ENCODE results near the gene CFAP57.
A peak's percentile ranks its signal among the peaks of the same experiment; 100 is the strongest.
"Not testable (repeated sequence)": the region's sequence is repeated elsewhere in the genome, so short reads cannot be mapped to it uniquely, and the experiment has no call there.

Gene CFAP57

GRCh38 chr1:43174873-43175272 is 2.7 kb downstream of the CFAP57 start:
- DNase-seq: no peak

DNA sequence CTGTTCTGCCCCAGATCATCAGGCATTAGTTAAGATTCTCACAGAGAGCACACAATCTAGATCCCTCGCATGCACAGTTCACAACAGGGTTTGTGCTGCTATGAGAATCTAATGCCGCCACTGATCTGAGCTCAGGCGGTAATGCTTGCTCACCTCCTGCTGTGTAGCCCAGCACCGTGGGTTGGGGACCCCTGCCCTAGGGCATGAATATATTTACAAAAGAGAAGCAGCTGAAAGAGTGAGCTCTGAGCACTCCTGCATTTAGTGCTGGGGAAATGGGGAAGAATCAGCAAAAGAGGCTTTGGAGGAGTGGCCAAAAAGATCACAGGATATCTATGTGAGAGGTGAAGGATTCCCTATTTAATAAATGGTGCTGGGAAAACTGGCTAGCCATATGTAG is 5.6 kb downstream of the CFAP57 start:
- DNase-seq: no peak

GRCh38 chr1:43184388-43184787 is 12.3 kb downstream of the CFAP57 start:
- DNase-seq: no peak

DNA sequence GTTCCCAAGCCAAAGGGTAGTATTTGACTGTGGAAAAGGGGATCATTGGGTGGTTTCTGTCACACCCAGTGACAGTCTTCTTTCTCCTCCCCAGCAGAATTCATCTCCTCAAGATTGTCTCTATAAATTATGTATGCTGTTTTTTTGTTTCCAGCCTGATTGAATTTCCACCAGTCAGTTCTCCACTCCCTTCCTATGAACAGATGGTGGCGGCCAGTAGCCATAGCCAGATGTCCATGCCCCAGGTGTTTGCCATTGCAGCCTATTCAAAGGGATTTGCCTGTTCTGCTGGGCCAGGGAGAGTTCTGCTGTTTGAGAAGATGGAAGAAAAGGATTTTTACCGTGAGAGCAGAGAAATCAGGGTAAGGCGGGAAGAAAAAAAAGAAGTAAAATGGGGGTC is 12.9 kb downstream of the CFAP57 start:
- no peak for DNase-seq

DNA sequence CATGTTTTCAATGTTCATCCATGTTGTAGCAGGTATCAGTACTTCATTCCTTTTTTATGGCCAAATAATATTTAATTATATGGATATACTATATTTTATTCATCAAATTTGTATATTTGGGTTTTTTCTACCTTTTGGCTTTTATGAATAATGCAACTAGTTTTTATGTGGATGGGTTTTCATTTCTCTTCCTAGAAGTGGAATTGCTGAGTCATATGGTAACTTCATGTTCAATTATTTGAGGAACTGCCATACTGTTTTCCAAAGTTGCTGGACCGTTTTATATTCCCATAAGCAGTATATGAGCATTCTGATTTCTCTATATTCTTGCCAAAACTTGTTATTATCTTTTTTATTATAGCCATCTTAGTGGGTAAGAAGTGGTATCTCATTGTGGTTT is 16.0 kb downstream of the CFAP57 start:
- no peak for DNase-seq

GRCh38 chr1:43194509-43194908 is 22.4 kb downstream of the CFAP57 start:
- DNase-seq: no peak

- no peak for DNase-seq
These were observed 25.4 kb downstream of the CFAP57 start for GRCh38 chr1:43197343-43198127.

DNA sequence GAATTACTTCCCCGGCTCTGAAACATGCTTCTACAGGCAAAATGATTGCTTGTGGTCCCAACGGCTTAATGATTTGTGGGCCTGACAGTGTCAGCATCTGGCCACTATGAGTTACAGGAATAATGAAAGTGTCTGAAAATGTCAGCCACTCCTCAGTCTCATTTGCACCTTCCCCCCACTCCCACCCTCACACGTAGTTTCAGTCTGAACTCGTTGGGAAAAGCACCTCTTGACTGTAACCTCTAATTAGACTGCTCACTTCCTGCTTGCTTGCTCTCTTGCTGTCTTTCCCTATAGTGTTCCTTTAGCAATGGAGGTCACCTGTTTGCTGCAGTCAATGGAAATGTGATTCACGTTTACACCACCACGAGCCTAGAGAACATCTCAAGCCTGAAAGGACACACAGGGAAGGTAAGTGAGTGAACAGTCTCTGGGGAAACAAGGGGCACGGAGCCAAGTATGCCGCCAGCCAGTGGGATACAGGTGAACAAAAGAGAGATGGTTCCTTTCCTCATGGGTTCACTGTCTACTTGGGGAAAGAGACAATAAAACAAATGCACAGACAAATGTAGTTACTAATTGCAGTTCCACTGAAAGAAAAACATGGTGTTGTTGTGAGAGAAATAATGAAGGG is 27.1 kb downstream of the CFAP57 start:
- DNase-seq: no peak

- no peak for DNase-seq
These were observed 31.7 kb downstream of the CFAP57 start for GRCh38 chr1:43203859-43204258.

DNA sequence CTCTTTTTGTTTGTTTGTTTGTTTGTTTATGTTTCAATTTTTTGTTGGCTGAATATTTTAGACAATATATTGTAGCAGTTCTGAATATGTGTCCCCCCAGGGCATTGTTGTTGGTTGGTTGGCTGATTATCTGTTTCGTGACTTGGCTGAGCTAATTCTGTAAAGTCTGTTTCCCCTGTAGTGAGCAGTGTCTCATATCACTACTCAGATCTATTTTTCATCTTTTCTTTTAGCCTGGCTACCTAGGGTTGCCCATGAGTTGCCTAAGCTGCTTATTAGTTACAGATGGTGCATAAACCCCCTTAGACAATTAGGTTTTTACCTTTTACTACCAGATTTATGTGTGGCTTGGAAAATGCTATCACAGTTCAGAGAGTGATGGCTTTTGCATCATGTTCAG is 32.3 kb downstream of the CFAP57 start:
- no peak for DNase-seq

GRCh38 chr1:43205671-43206070 is 33.5 kb downstream of the CFAP57 start:
- no peak for DNase-seq

DNA sequence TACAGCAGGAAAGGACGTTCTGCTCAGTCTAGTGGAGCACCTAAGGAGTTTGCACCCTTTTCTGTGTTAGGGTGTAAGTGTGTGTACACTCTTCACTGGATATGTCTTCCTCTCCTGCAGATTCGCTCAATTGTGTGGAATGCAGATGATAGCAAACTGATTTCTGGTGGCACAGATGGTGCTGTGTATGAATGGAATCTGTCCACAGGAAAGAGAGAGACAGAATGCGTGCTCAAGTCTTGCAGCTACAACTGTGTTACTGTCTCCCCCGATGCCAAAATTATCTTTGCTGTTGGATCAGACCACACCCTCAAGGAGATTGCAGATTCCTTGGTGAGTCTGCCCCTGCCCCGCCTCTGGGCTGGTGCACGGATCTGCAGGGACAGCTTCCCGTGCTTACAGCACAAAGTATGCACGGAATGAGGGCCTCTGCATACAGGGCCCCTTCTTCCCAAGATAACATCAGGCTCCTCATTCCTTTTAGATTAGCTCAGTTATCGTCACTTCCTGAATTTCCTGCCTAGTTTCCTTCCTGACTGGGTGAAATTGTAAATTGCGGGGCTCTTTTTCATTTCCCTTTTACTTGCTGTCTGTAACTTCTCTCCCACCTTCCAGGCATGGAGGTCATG is 34.6 kb downstream of the CFAP57 start:
- no peak for DNase-seq

DNA sequence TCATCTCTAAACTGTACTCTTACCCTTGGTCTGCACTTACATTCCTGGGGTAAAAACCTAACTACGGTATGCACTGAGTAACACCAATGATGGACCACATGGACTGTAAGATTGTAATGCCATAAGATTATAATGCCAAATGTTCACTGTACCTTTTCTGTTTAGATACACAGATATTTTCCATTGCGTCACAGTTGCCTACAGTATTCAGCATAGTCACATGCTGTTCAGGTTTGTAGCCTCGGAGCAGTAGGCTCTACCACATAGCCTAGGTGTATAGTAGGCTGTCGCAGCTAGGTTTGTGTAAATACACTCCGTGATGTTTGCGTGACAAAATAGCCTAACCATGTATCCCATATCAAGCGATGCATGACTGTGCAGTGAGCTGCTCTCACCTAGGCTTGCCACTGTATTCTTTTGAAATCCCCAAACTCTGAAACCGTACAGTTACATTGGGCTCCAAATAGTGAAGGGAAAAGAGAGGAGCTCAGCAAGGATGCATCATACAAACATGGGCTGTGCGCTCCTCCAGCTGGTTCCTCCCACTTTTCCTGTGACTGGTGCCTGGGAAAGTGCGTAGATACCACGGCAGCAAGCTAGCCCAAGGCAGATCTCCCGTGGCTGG is 35.2 kb downstream of the CFAP57 start:
- DNase-seq: no peak

- not testable (repeated sequence) for DNase-seq
These were observed 36.1 kb downstream of the CFAP57 start for GRCh38 chr1:43208277-43208676.

- DNase-seq: no peak
These were observed 42.6 kb downstream of the CFAP57 start for GRCh38 chr1:43214501-43215444.

DNA sequence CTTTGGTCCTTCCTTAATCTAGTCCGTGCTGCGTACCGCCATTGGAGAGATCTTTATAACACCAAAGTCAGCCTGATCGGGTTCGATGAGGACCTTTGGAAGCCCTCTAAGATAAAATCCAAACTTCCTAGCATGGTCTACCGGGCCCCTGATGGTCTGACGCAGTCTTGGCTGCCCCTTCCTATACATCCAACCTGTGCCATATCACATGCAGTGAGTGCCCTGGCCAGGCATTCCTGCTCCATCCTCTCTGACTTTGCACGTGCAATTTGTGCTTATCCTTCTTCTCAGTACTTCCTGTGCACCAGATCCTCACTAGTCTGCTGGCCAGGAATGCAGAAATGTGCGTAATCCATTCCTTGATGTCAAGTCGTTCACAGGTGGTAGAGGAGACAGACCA is 45.6 kb downstream of the CFAP57 start:
- DNase-seq: no peak

DNA sequence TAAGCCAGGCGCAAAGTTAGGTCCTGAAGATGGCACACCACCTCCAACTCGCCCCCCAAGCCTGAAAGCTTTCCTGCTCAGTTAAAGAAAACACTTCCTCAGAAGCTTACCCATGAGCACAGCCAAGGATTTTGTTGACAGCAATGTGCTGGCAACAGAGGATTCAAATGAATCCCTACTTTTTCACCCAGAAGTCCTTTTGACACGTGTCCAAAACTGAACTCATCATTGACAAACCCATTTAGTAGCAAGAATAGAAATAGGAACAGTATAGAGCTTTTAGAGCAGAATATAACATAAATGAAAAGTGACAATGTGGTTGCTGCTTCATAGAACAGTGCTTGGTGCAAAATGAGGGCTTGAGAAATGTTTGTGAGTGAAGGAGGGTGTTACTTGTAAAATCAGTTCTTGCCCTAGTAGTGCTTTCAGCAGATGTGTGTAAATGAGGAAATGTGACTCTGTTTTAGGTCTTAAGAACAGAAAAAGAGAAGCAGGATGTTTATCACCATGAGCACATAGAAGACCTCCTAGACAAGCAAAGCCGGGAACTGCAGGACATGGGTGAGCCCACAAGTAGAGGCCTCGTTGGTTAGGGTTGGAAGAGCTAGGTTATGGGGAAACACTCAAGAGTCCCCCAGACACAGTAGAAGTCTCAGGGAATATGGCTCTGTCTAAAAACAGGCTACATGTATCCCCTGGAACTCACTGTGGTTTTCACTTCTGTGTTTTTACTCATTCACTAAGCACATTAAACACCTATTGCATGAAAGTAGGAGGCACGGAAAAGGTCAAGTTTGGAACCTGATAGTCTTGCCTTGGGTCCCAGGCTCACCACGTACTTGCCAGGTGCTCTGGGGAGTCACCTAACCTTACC is 49.0 kb downstream of the CFAP57 start:
- no peak for DNase-seq

GRCh38 chr1:43221797-43222196 is 49.7 kb downstream of the CFAP57 start:
- no peak for DNase-seq

- DNase-seq: no peak
These were observed 50.7 kb downstream of the CFAP57 start for GRCh38 chr1:43222879-43223278.

- DNase-seq: no peak
These were observed 53.0 kb downstream of the CFAP57 start for GRCh38 chr1:43225168-43225567.

DNA sequence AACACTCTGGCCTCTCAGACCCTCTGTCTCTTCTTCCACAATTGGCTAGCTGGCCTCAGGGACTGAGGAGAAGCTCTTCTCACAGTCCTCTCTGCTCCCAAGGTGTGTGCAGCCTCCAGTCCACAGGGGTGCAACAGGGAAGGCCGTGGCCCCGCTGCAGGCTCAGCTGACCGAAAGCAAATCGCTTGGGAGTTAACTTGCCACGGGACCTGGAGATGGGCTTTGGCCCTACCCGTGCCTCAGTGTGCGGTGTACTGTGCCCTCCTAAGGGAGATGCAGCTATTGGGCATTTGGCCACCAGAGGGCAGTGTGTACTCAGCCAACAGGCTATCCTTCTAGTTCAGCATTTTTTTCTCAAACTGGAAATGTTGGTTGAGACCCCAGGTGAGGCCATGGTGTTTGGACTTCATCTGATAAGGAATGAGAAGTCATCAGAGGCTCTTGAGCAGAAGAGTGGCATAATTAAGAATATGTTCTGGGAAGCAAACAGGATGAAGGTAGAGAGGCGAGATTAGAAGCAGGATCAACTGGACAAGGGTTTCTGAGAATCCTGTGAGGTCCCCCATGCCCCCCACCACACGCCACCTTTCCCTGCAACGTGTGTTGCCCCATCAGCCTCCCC is 55.1 kb downstream of the CFAP57 start:
- peak; percentile 74 to 79 for DNase-seq
